HFFc6 (cell line): ENCODE data around the gene OR51D1. TPM values are rescaled to one million over a fixed set of nuclear protein-coding genes. Genes with fewer than 3 reads are reported as not detected.

Source experiments
- DNase-seq: peaks from one replicate; pipeline ENCODE4 v3.0.0-alpha.2; 2018
- H3K27ac Mint-ChIP-seq: 2 replicates; pipeline ENCODE4 v1.8.0; 2020; ENCODE audit warnings: mild to moderate bottlenecking, mixed read lengths
- H3K27me3 Mint-ChIP-seq: 2 replicates; pipeline ENCODE4 v1.8.0; 2021; ENCODE audit warnings: mild to moderate bottlenecking, moderate library complexity, mixed read lengths; ENCODE audit not compliant: insufficient read depth
- H3K36me3 Mint-ChIP-seq: 2 replicates; pipeline ENCODE4 v1.8.0; 2021; ENCODE audit warnings: low read depth, mixed read lengths
- H3K4me1 Mint-ChIP-seq: 2 replicates; pipeline ENCODE4 v1.8.0; 2020; ENCODE audit warnings: low read depth, mixed read lengths
- H3K4me3 Mint-ChIP-seq: 2 replicates; pipeline ENCODE4 v1.8.0; 2020; ENCODE audit warnings: mild to moderate bottlenecking, moderate library complexity, mixed read lengths
- H3K9me3 Mint-ChIP-seq: 2 replicates; pipeline ENCODE4 v1.8.0; 2020; ENCODE audit warnings: mild to moderate bottlenecking, mixed read lengths
- total RNA-seq, 6 experiments: library from RNA; stranded (reverse); fragmentation: NEBNext Ultra II Directional; extraction: Animal tissue kit (Norgen Biotek cat#: 25700); gene quantifications; 2 replicates in 1 of 6; 3 replicates in 5 of 6; pipeline ENCODE4 v1.2.3, GENCODE V29; 2021
- TF ChIP-seq, protein P1 (sequence below): fragments of 200-600 bp; sonication (generic); IDR thresholded peaks from 2 replicates; pipeline ENCODE4 v1.5.0; 2021; ENCODE audit warnings: antibody characterized with exemption, mild to moderate bottlenecking

Gene OR51D1
- total RNA-seq, 6 experiments from 2014 or later: not detected

DNA sequence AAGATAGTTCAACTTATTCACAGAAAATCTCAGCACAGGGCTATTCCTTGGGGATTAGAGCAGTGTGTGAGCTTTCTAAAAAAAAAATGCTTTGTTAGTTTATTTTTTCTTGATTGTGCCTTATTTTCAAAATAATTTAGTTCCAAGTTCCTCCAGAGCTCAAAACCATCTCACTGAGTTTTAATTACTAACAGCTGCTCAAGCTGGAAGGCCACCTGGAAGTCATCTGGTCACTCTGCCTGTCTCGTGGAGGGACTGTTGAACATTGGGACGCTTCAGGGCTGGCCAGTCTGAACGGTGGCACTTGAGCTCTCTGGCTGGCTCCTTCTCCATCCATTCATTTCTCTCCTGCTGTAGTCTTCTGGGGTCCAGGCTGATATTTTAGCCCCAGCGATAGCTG, 10.5 kb downstream of the OR51D1 start:
- H3K36me3 Mint-ChIP-seq: no peaks in the 10 kb centered on the region
- H3K9me3 Mint-ChIP-seq: peaks cover 2% of the 10 kb centered on the region; the same call in 1 of the 2 replicates
- H3K4me3 Mint-ChIP-seq: no peak overlapping the region
- no peaks in the 10 kb centered on the region for H3K4me1 Mint-ChIP-seq
- H3K27me3 Mint-ChIP-seq: no peaks in the 10 kb centered on the region
- H3K27ac Mint-ChIP-seq: no peak overlapping the region
- no peak for DNase-seq
- TF ChIP-seq, protein P1, sequence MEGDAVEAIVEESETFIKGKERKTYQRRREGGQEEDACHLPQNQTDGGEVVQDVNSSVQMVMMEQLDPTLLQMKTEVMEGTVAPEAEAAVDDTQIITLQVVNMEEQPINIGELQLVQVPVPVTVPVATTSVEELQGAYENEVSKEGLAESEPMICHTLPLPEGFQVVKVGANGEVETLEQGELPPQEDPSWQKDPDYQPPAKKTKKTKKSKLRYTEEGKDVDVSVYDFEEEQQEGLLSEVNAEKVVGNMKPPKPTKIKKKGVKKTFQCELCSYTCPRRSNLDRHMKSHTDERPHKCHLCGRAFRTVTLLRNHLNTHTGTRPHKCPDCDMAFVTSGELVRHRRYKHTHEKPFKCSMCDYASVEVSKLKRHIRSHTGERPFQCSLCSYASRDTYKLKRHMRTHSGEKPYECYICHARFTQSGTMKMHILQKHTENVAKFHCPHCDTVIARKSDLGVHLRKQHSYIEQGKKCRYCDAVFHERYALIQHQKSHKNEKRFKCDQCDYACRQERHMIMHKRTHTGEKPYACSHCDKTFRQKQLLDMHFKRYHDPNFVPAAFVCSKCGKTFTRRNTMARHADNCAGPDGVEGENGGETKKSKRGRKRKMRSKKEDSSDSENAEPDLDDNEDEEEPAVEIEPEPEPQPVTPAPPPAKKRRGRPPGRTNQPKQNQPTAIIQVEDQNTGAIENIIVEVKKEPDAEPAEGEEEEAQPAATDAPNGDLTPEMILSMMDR: no peak

DNA sequence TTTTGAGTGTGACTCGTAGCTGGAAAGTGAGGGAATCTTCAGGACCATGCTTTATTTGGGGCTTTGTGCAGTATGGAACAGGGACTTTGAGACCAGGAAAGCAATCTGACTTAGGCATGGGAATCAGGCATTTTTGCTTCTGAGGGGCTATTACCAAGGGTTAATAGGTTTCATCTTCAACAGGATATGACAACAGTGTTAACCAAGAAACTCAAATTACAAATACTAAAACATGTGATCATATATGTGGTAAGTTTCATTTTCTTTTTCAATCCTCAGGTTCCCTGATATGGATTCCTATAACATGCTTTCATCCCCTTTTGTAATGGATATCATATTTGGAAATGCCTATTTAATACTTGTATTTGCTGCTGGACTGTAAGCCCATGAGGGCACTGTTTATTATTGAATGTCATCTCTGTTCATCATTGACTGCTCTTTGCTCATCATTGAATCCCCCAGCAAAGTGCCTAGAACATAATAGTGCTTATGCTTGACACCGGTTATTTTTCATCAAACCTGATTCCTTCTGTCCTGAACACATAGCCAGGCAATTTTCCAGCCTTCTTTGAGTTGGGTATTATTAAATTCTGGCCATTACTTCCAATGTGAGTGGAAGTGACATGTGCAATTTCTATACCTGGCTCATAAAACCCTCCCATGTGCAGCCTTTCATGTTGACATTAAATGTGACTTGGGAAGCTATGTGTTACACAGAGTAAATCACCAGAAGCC, 17.5 kb downstream of the OR51D1 start:
- TF ChIP-seq, protein P1: no peak
- H3K36me3 Mint-ChIP-seq: no peaks in the 10 kb centered on the region
- H3K4me1 Mint-ChIP-seq: no peaks in the 10 kb centered on the region
- peaks cover 8% of the 10 kb centered on the region; the same call in 1 of the 2 replicates for H3K9me3 Mint-ChIP-seq
- no peaks in the 10 kb centered on the region for H3K27me3 Mint-ChIP-seq
- no peak for DNase-seq
- no peak overlapping the region for H3K4me3 Mint-ChIP-seq
- no peak overlapping the region for H3K27ac Mint-ChIP-seq

DNA sequence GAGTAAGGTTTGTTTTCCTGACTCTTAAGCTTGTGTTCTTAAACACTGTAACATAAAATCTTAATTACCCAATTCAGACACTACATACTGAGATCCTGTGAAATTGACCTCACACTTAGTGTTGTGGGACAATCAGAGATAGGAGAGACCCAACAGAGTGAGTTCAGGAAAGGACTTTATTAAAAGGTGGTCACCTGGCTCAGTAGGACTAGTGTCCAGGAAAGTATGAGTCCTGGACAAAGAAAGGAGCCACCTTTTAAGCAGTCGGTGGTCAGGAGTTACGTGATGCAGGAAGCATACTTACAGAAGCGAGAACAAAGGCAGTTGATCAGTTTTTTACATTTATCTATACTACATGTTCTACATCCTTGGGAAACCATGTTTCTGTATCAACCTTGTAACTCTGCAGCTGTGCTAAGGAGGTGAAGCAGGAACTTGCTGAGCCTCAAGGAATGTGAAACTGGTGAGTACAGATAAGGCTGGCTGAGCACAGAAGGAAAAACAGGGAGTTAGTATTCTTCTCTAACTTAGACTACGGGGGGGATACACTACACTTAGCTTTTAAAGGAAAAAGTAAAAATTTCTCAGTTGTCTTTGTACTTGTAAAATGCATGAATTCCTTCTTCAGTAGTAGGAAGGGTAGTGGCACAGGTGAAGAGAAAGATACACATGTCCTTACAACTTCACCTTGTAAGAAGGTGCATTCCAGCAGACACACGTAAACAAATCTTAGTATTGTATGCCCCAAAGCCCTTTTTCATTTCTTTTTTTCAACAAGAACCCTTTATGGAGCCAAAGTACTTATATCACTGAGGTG, 21.6 kb downstream of the OR51D1 start:
- no peak overlapping the region for H3K4me3 Mint-ChIP-seq
- TF ChIP-seq, protein P1: no peak
- peaks cover 9% of the 10 kb centered on the region for H3K9me3 Mint-ChIP-seq
- H3K27ac Mint-ChIP-seq: no peak overlapping the region
- peaks cover 3% of the 10 kb centered on the region for H3K27me3 Mint-ChIP-seq
- H3K36me3 Mint-ChIP-seq: no peaks in the 10 kb centered on the region
- DNase-seq: no peak
- H3K4me1 Mint-ChIP-seq: no peaks in the 10 kb centered on the region

DNA sequence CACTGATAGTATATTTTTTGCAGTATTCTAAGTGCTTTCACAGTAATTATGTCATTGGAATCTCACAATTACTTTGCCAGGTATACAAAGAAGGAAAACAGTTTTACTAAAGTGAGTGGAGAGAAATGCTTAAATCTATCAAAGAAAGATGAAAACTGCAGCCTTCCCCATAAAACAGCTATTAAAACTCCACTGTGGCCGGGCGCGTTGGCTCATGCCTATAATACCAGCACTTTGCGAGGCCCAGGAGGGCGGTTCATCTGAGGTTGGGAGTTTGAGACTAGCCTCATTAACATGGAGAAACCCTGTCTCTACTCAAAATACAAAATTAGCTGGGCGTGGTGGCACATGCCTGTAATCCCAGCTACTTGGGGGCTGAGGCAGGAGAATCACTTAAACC, 25.6 kb downstream of the OR51D1 start:
- H3K27me3 Mint-ChIP-seq: peaks cover 3% of the 10 kb centered on the region

DNA sequence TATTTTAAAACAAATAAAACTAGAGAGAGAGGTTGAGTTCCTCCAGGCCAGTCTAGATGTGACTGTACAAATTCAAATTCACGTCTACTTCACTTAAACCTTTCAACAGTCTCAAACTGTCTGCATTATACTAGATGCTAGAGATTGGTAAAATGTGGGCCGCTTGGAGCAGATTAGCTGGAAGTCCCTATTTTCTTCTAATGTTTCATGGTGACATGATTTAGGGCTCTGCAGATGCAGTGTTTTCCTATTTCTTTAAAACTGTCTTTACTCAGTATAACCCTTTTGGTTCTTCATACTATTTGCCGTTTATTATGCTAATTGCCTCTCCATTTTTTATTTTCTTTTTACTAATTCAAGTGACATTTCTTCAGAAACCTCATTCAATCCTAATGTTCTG, 26.9 kb downstream of the OR51D1 start:
- H3K4me3 Mint-ChIP-seq: no peak overlapping the region
- no peak overlapping the region for H3K27ac Mint-ChIP-seq
- TF ChIP-seq, protein P1: no peak
- H3K9me3 Mint-ChIP-seq: peaks cover 20% of the 10 kb centered on the region
- H3K4me1 Mint-ChIP-seq: no peaks in the 10 kb centered on the region
- peaks cover 3% of the 10 kb centered on the region for H3K27me3 Mint-ChIP-seq
- DNase-seq: no peak
- H3K36me3 Mint-ChIP-seq: no peaks in the 10 kb centered on the region

More for the DNA sequence above, 25.6 kb downstream of the OR51D1 start:
- H3K4me3 Mint-ChIP-seq: no peak overlapping the region
- H3K4me1 Mint-ChIP-seq: no peaks in the 10 kb centered on the region
- TF ChIP-seq, protein P1: no peak
- no peaks in the 10 kb centered on the region for H3K36me3 Mint-ChIP-seq
- no peak for DNase-seq
- peaks cover 20% of the 10 kb centered on the region for H3K9me3 Mint-ChIP-seq
- no peak overlapping the region for H3K27ac Mint-ChIP-seq
